Umbilical cord (tissue), 2 donors: Measurements from ENCODE around the gene BCL2. TPM values are rescaled to one million over a fixed set of nuclear protein-coding genes. Genes with fewer than 3 reads are reported as not detected.

ENCODE experiments used
- DNase-seq: peaks from one replicate; pipeline ENCODE4 v3.0.0-alpha.2; 2015; ENCODE audit warnings: low spot score
- total RNA-seq: library from RNA; depleted of rRNA; stranded (reverse); fragments of >200 nt; gene quantifications from one replicate; pipeline ENCODE4 v1.2.3, GENCODE V29; 2014; ENCODE audit warnings: low replicate concordance; ENCODE audit not compliant: insufficient read depth

BCL2 gene
- total RNA-seq, 1 donor from 2014 or later: 27.9 TPM

- peak; percentile 57 for DNase-seq
These were observed 176.9 kb downstream of the BCL2 start for GRCh38 chr18:63142594-63143225.

- DNase-seq: no peak
These were observed 177.8 kb downstream of the BCL2 start for GRCh38 chr18:63141778-63142176.

GRCh38 chr18:63140997-63141777 lies 178.4 kb downstream of the BCL2 start:
- no peak for DNase-seq

- DNase-seq: no peak
These were observed 179.5 kb downstream of the BCL2 start for GRCh38 chr18:63140038-63140450.

- no peak for DNase-seq
These were observed 180.9 kb downstream of the BCL2 start for GRCh38 chr18:63138436-63139340.

GRCh38 chr18:63137999-63138435 lies 181.6 kb downstream of the BCL2 start:
- no peak for DNase-seq

- DNase-seq: no peak
These were observed 184.5 kb downstream of the BCL2 start for GRCh38 chr18:63135101-63135500.

GRCh38 chr18:63132819-63133200 lies 186.8 kb downstream of the BCL2 start:
- DNase-seq: no peak

- DNase-seq: no peak
These were observed 187.4 kb downstream of the BCL2 start for GRCh38 chr18:63131959-63132818.

- peak; percentile 76 for DNase-seq
These were observed 188.2 kb downstream of the BCL2 start for GRCh38 chr18:63131106-63131958.

GRCh38 chr18:63130176-63130575 lies 189.4 kb downstream of the BCL2 start:
- no peak for DNase-seq

GRCh38 chr18:63128237-63128974 lies 191.2 kb downstream of the BCL2 start:
- DNase-seq: no peak

GRCh38 chr18:63126134-63127069 lies 193.2 kb downstream of the BCL2 start:
- DNase-seq: peak; percentile 53

GRCh38 chr18:63120620-63121019 lies 198.9 kb downstream of the BCL2 start:
- no peak for DNase-seq

GRCh38 chr18:63119647-63120046 lies 199.9 kb downstream of the BCL2 start:
- DNase-seq: no peak

GRCh38 chr18:63113899-63114565 lies 205.5 kb downstream of the BCL2 start:
- no peak for DNase-seq

GRCh38 chr18:63112706-63113105 lies 206.9 kb downstream of the BCL2 start:
- no peak for DNase-seq
